ENCODE results near the gene SLC25A24. TPM values are rescaled to one million over a fixed set of nuclear protein-coding genes. Genes with fewer than 3 reads are reported as not detected.

Gene SLC25A24
- total and polyA plus RNA-seq, 5 donors, result 8.8 to 18.1 (median 16.0) TPM

DNA sequence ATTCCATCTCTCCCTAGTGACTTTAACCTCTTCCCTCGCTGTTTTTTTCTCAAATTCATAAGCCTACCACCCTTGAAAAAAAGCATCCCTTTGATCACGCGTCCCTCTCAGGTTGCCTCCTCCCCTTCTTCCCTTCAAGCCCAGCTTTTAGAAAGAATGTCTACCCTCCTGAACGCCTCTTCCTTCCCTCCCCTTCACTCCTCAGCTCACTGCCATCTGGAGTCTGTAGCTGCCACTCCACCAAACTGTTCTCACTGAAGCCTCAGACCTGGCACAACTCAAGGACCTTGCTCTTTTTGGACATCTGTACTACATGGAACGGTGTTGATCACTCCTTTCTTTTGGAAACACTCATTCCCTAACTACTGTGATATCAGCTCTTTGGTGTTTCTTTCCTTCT lies 80.6 kb downstream of the SLC25A24 start:
- Histone ChIP-seq H3K4me3 (ENCODE audit: low read length) (no peak overlapping the region), H3K9me3 (ENCODE audit: control insufficient read depth, low read length) (no peaks in the 10 kb centered on the region), H3K27me3 (ENCODE audit: control insufficient read depth, insufficient read depth) (no peaks in the 10 kb centered on the region), H3K4me1 (ENCODE audit: control insufficient read depth, insufficient read depth, low read length) (peaks cover 4% of the 10 kb centered on the region), H3K27ac (ENCODE audit: low read length) (no peak overlapping the region)
- no peak for DNase-seq
- intact Hi-C loops (cut with DNase I), result no loop called here
- no peak for ATAC-seq
- WGBS, result 52% methylated on average over 5 of the region's 5 CpGs

DNA sequence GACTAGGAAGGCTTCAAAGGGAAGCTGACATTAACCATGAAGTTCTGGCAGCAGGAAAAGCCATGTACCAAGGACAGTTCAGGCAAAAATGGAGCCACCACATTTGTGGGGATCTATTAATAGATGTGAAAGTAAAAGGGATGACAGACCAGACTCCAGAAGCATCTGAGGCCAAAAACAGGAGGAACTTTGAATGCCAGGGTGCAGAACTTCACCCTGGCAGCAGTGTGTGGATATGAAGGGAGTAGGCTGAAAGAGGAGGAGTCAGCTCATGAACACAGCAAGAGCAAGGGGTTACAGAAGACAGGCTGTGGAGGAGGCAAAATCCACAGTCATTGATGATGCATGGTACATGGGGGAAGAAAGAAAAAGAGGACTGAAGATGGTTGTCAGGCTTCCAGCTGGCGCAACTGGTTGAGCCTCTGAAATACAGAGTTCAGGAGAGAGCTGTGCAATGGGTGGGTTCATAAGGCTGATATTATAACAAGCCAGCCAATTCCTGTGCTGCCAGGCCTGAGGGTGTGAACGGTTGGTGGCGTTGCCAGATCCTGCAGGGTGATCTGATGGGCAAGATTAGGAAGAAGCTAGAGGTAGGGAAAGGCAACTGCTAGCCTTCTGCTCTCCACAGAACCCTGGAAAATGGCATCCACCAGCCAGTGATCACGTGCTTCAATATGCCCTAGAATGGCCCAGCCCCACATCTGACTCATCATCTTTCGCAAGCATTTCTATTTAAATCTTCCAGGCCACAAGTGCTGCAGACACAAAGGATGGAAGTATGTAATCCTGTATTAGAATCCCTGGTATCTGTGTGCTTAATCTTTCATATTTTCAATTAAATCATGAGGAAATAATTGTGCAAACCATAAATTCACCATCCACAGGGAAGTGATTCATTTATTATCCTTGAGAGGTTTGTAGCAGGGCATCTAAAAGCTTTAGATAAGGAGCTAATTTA lies 81.9 kb downstream of the SLC25A24 start:
- H3K4me3 ChIP-seq (ENCODE audit: low read length), result no peak overlapping the region
- H3K9me3 ChIP-seq (ENCODE audit: control insufficient read depth, low read length), result no peaks in the 10 kb centered on the region
- DNase-seq (no peak), ATAC-seq (no peak)
- H3K27ac ChIP-seq (ENCODE audit: low read length), result no peak overlapping the region
- WGBS, result 83% methylated on average over 5 of the region's 5 CpGs
- intact Hi-C loops (cut with DNase I), result no loop called here
- peaks cover 4% of the 10 kb centered on the region for H3K4me1 ChIP-seq (ENCODE audit: control insufficient read depth, insufficient read depth, low read length)
- H3K27me3 ChIP-seq (ENCODE audit: control insufficient read depth, insufficient read depth), result no peaks in the 10 kb centered on the region

DNA sequence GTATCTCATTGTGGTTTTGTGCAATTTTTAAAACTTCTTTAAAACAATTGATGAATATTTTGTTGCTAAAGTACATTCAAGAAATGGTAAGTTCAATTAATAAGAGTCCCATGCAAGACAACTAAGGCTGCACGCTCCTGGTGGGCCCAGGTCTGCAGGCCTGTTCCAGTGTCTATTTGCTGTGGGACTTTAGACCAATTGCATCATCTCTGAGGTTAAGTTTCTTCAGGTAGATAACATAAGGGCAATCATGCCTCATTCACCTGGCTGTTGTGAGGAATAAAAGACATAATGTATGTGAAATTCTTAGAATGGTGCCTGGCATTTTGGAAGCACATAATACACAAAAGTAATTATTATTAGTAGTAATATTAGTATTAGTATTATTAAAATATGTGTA lies 82.9 kb downstream of the SLC25A24 start:
- WGBS, result 96% methylated on average over 1 of the region's 1 CpG
- Histone ChIP-seq H3K27me3 (ENCODE audit: control insufficient read depth, insufficient read depth) (no peaks in the 10 kb centered on the region), H3K27ac (ENCODE audit: low read length) (no peak overlapping the region), H3K4me1 (ENCODE audit: control insufficient read depth, insufficient read depth, low read length) (peaks cover 4% of the 10 kb centered on the region), H3K4me3 (ENCODE audit: low read length) (no peak overlapping the region), H3K9me3 (ENCODE audit: control insufficient read depth, low read length) (no peaks in the 10 kb centered on the region)
- ATAC-seq (no peak), DNase-seq (no peak)
- intact Hi-C loops (cut with DNase I), result no loop called here

DNA sequence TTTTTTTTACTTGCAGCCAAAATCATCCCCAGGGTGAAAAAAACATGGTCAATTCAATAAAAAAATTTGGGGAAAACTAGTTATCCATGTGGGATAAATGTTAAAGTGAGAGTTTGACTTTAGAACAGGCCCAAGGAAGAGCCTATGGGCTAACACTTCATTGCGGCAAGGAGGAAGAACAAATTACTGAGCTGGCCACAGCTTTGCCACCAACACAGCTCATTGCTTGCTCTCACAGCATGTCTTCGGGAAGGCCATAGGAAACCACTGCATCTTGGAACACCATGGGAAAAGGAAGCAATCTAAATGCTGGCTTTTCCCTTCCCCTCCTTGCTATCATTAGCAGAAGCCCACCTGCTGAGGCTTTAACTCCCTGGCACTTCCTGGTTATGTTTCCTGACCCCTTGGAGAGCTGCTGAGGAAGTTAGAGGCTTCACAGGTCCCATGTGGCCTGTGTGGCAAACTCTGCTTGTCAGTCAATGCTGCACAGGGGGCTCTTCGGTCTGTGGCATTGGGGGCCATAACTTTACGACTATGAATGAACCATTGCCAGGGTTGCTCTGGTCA lies 86.0 kb downstream of the SLC25A24 start:
- WGBS, result 64% methylated on average over 4 of the region's 4 CpGs
- DNase-seq (no peak), ATAC-seq (no peak)
- Histone ChIP-seq H3K4me1 (ENCODE audit: control insufficient read depth, insufficient read depth, low read length) (peaks cover 4% of the 10 kb centered on the region), H3K27me3 (ENCODE audit: control insufficient read depth, insufficient read depth) (no peaks in the 10 kb centered on the region), H3K27ac (ENCODE audit: low read length) (no peak overlapping the region), H3K4me3 (ENCODE audit: low read length) (no peak overlapping the region), H3K9me3 (ENCODE audit: control insufficient read depth, low read length) (no peaks in the 10 kb centered on the region)
- intact Hi-C loops (cut with DNase I), result no loop called here

DNA sequence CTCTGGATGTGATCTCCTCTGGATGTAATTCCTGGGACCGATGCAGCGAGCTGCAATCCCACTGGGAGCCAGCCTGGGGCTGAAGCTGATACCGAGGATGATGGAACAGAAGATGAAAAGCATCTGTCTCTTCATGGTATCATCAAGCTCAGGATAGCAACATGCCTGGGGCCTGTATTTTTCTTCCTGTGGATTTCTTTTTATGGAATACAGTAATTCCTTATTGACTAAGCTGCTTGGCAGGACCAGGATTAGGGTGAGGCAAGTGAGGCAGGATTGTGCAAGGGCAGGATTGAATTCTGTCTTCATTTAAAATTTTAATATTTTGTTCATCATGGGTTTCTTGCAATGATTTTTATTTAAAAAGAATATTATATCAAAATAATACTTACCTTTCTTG lies 86.6 kb downstream of the SLC25A24 start:
- WGBS, result 42% methylated on average over 3 of the region's 3 CpGs
- Histone ChIP-seq H3K4me1 (ENCODE audit: control insufficient read depth, insufficient read depth, low read length) (peaks cover 4% of the 10 kb centered on the region), H3K4me3 (ENCODE audit: low read length) (no peak overlapping the region), H3K9me3 (ENCODE audit: control insufficient read depth, low read length) (no peaks in the 10 kb centered on the region), H3K27me3 (ENCODE audit: control insufficient read depth, insufficient read depth) (no peaks in the 10 kb centered on the region), H3K27ac (ENCODE audit: low read length) (no peak overlapping the region)
- peak in 1 of 3 donors; percentile 49 for DNase-seq
- intact Hi-C loops (cut with DNase I), result no loop called here
- ATAC-seq, result peak in 1 of 2 donors; percentile 53

DNA sequence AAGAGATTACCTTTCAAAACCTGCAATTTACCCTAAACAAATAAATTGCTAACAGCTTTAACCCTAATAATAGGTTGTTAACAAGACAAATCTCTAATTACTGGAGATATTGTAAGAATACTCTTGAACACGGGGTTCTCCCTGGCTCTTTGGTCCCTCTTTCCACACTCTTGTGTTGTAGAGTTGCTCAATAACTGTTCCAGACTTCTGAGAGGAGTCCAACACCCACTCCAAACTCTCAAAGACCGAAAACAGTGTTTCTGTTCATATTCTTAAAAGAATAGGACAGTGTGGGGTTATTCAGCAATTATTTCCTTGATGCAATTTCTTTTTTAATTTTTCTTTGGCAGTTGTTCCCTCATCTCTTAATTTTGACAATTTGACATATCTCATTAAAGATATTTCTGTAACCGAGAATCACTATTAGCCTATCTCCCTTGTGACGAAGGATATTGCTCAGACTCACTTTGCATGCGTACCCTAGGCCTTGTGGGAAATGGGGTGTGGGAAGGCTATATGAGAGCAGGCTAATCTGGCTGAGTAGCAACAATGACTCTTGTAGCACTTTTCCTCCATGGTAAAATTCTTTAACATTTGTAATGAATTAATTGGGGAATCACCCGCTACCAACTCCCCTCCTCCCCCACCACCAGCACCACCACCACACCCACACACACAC lies 90.7 kb downstream of the SLC25A24 start:
- intact Hi-C loops (cut with DNase I), result no loop called here
- DNase-seq, result no peak
- H3K27me3 ChIP-seq (ENCODE audit: control insufficient read depth, insufficient read depth), result no peaks in the 10 kb centered on the region
- H3K4me3 ChIP-seq (ENCODE audit: low read length), result no peak overlapping the region
- WGBS, result 77% methylated on average over 6 of the region's 6 CpGs
- ATAC-seq, result peak; percentile 81 to 84
- no peak overlapping the region for H3K27ac ChIP-seq (ENCODE audit: low read length)
- H3K4me1 ChIP-seq (ENCODE audit: control insufficient read depth, insufficient read depth, low read length), result no peaks in the 10 kb centered on the region
- no peaks in the 10 kb centered on the region for H3K9me3 ChIP-seq (ENCODE audit: control insufficient read depth, low read length)

DNA sequence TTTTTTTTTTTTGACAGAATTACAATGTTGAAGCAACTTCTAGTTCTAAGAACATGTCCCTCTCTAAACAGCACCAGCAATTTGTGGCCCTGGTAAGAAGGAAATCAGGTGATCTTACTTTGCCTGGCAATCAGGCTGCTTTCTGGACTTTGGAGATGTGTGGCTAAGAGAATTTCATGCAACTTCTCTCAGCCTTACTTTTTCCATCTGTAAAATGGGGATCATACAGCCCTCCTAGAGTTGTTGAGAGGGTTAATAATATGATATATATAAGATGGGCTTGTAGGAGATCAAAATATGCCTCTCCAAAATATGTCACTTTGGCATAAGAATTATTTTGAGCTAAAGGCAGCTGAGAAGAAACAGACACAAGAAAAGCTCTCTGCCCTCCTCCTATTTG lies 92.0 kb downstream of the SLC25A24 start:
- DNase-seq (no peak), ATAC-seq (no peak)
- no peak overlapping the region for H3K4me3 ChIP-seq (ENCODE audit: low read length)
- H3K27me3 ChIP-seq (ENCODE audit: control insufficient read depth, insufficient read depth), result no peaks in the 10 kb centered on the region
- intact Hi-C loops (cut with DNase I), result no loop called here
- no peaks in the 10 kb centered on the region for H3K9me3 ChIP-seq (ENCODE audit: control insufficient read depth, low read length)
- no peaks in the 10 kb centered on the region for H3K4me1 ChIP-seq (ENCODE audit: control insufficient read depth, insufficient read depth, low read length)
- no peak overlapping the region for H3K27ac ChIP-seq (ENCODE audit: low read length)

DNA sequence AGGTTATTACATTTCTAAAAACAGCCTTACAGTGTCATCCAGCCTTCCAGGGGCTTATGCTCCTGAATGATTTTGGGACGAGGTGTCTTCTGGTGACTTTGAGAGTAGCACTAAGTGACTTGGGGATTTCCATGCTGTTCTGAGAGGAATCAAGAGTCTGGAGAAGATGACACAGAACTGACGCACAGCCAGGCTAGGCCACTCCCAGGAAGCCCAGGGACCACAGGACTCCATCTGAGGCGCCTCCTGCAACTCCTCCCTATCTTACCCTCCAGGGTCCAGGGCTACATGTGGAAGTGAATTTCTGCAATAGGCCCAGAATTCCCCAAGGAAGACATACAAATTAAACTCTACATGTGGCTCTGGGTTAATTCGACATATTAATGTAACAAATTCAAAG lies 92.5 kb downstream of the SLC25A24 start:
- ATAC-seq, result peak in 1 of 2 donors; percentile 59
- no peak overlapping the region for H3K4me3 ChIP-seq (ENCODE audit: low read length)
- H3K27me3 ChIP-seq (ENCODE audit: control insufficient read depth, insufficient read depth), result no peaks in the 10 kb centered on the region
- no peaks in the 10 kb centered on the region for H3K4me1 ChIP-seq (ENCODE audit: control insufficient read depth, insufficient read depth, low read length)
- intact Hi-C loops (cut with DNase I), result no loop called here
- no peak overlapping the region for H3K27ac ChIP-seq (ENCODE audit: low read length)
- DNase-seq, result no peak
- H3K9me3 ChIP-seq (ENCODE audit: control insufficient read depth, low read length), result no peaks in the 10 kb centered on the region
- 49% methylated on average over 4 of the region's 4 CpGs for WGBS

DNA sequence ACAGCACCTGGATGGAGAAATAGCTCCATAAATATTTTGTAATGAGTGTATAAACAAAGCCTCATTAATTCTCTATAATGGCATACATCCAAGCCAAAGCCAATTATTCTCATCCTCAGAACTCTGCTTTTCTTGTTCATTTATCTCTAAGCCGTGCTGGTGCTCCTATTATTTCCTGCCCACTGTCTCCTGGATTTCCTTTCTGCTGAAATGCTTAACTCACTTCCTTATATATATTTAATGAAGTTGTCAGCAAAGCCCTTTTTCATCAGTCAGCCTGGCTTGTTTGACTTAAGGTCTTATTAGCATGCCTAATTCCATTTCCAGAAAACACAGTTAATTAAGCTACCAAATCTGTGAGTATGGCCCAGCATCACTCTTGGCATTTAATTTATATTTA lies 93.4 kb downstream of the SLC25A24 start:
- H3K27me3 ChIP-seq (ENCODE audit: control insufficient read depth, insufficient read depth), result no peaks in the 10 kb centered on the region
- no peaks in the 10 kb centered on the region for H3K9me3 ChIP-seq (ENCODE audit: control insufficient read depth, low read length)
- DNase-seq, result no peak
- no peak overlapping the region for H3K4me3 ChIP-seq (ENCODE audit: low read length)
- H3K4me1 ChIP-seq (ENCODE audit: control insufficient read depth, insufficient read depth, low read length), result no peaks in the 10 kb centered on the region
- ATAC-seq, result no peak
- no peak overlapping the region for H3K27ac ChIP-seq (ENCODE audit: low read length)
- intact Hi-C loops (cut with DNase I), result no loop called here
- WGBS, result 41% methylated on average over 1 of the region's 1 CpG

DNA sequence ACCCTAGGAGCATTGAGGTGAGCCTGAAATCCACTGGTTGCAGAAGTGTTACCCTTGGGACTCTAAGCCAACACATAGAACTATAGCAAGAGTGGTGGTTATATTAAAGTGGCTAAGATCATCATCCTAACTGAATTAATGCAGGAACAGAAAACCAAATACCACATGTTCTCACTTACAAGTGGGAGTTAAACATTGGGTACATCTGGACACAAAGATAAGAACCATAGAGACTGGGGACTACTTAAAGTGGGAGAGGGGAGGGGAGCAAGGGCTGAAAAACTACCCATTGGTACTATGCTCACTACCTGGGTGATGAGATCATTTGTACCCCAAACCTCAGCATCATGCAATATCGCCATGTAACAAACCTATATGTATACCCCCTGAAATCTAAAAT lies 100.0 kb downstream of the SLC25A24 start:
- no peak for ATAC-seq
- 100% methylated on average over 1 of the region's 1 CpG for WGBS
- DNase-seq, result no peak
- no peaks in the 10 kb centered on the region for H3K27me3 ChIP-seq (ENCODE audit: control insufficient read depth, insufficient read depth)
- H3K4me3 ChIP-seq (ENCODE audit: low read length), result no peak overlapping the region
- H3K9me3 ChIP-seq (ENCODE audit: control insufficient read depth, low read length), result no peaks in the 10 kb centered on the region
- intact Hi-C loops (cut with DNase I), result no loop called here
- no peaks in the 10 kb centered on the region for H3K4me1 ChIP-seq (ENCODE audit: control insufficient read depth, insufficient read depth, low read length)
- H3K27ac ChIP-seq (ENCODE audit: low read length), result no peak overlapping the region

DNA sequence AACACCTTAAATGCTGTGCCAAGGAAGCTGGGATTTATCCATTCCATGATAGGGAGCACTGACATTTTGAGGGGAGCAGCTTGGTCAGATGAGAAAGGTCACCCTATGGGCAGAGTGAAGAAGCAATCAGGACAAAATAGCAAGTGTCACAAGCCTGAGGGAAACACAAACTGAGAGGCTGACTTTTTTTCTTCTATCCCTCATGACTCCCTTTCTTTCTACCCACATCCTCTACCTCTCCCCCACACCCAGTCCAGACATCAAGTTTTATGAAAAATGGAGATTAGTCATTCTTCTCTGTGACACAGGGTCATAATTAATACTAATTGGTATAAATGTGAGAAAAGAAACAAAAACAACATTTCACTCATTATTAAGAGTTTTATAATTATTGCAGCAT lies 103.1 kb downstream of the SLC25A24 start:
- no peak for DNase-seq
- no peak overlapping the region for H3K4me3 ChIP-seq (ENCODE audit: low read length)
- no peaks in the 10 kb centered on the region for H3K9me3 ChIP-seq (ENCODE audit: control insufficient read depth, low read length)
- intact Hi-C loops (cut with DNase I), result no loop called here
- H3K4me1 ChIP-seq (ENCODE audit: control insufficient read depth, insufficient read depth, low read length), result no peaks in the 10 kb centered on the region
- ATAC-seq, result no peak
- H3K27me3 ChIP-seq (ENCODE audit: control insufficient read depth, insufficient read depth), result no peaks in the 10 kb centered on the region
- H3K27ac ChIP-seq (ENCODE audit: low read length), result no peak overlapping the region

Measured in right cardiac atrium (tissue), 5 donors.